Natural killer cell (primary cell): ENCODE results near the gene TAF12. TPM values are rescaled to one million over a fixed set of nuclear protein-coding genes. Genes with fewer than 3 reads are reported as not detected.
"Not testable (repeated sequence)": the region's sequence is repeated elsewhere in the genome, so short reads cannot be mapped to it uniquely, and the experiment has no call there.

Experiments used
- ATAC-seq, 3 donors: fragments of 150-1000 bp in 2 of 3; fragments of 200-7000 bp in 1 of 3; cut with Tn5 transposase; 1 replicate in 1 of 3; 2 replicates in 2 of 3; pipeline ENCODE4 v1.10.0; 2021; ENCODE audit warnings: mild to moderate bottlenecking in 2 of 3, moderate library complexity in 2 of 3
- DNase-seq, 2 donors: peaks; one replicate each; pipeline versions ENCODE4 v3.0.0 to v3.0.0-alpha.2; 2013 to 2021; ENCODE audit warnings: mixed read lengths in 1 of 2
- H3K27ac ChIP-seq: one replicate; pipeline ENCODE4 v1.5.1; 2013; ENCODE audit warnings: mild to moderate bottlenecking, low read length
- H3K27me3 ChIP-seq: one replicate; pipeline ENCODE4 v1.6.1; 2013; ENCODE audit warnings: low read length; ENCODE audit not compliant: control insufficient read depth, insufficient read depth
- H3K36me3 ChIP-seq: one replicate; pipeline ENCODE4 v1.6.1; 2013; ENCODE audit warnings: low read length; ENCODE audit not compliant: control insufficient read depth, insufficient read depth
- H3K4me1 ChIP-seq: one replicate; pipeline ENCODE4 v1.6.1; 2013; ENCODE audit warnings: low read length; ENCODE audit not compliant: control insufficient read depth, insufficient read depth
- H3K4me3 ChIP-seq: one replicate; pipeline ENCODE4 v1.5.1; 2013; ENCODE audit warnings: low read length
- H3K9me3 ChIP-seq: one replicate; pipeline ENCODE4 v1.6.1; 2013; ENCODE audit warnings: low read length; ENCODE audit not compliant: control insufficient read depth, insufficient read depth
- H3K27ac Mint-ChIP-seq, 2 donors: one replicate each; pipeline ENCODE4 v1.8.0; 2022; ENCODE audit warnings: mild to moderate bottlenecking in 2 of 2, mixed read lengths in 2 of 2, moderate library complexity in 1 of 2
- H3K27me3 Mint-ChIP-seq, 2 donors: one replicate each; pipeline ENCODE4 v1.8.0; 2022; ENCODE audit warnings: low read depth in 2 of 2, mixed read lengths in 2 of 2
- H3K36me3 Mint-ChIP-seq: one replicate; pipeline ENCODE4 v1.8.0; 2022; ENCODE audit warnings: mixed read lengths
- H3K4me1 Mint-ChIP-seq, 2 donors: one replicate each; pipeline ENCODE4 v1.8.0; 2022; ENCODE audit warnings: mixed read lengths in 2 of 2
- H3K4me3 Mint-ChIP-seq: one replicate; pipeline ENCODE4 v1.8.0; 2022; ENCODE audit warnings: mild to moderate bottlenecking, moderate library complexity, mixed read lengths
- H3K9me3 Mint-ChIP-seq, 2 donors: one replicate each; pipeline ENCODE4 v1.8.0; 2022; ENCODE audit warnings: mixed read lengths in 2 of 2
- CTCF ChIP-seq: fragments of 200-600 bp; IDR thresholded peaks from one replicate; pipeline ENCODE4 v1.8.0; 2022; ENCODE audit warnings: antibody characterized with exemption
- WGBS: methylation state at CpG from one replicate; pipeline ENCODE4 v1.1.7; 2013; ENCODE audit warnings: missing lambda C conversion rate; ENCODE audit not compliant: insufficient coverage; 5-methylcytosine and 5-hydroxymethylcytosine counted together
- intact Hi-C: fragments of 100-400 bp; cut with micrococcal nuclease; formaldehyde crosslinking; loops from one replicate; pipeline ENCODE4 v1.14.2; 2022
- total RNA-seq, 4 donors: library from RNA; stranded (reverse); fragments of 120-200 nt in 1 of 4; gene quantifications; one replicate each; pipeline versions ENCODE4 v1.2.3 to v1.2.4, GENCODE V29; 2013 to 2022

Gene TAF12
- 10 to 100 TPM; 17.9 to 23.8 (median 23.1) TPM for total RNA-seq
- 41.0 TPM for total RNA-seq (2013)

GRCh38 chr1:28642847-28643635 is at the start of gene TAF12:
TAF12 (minus strand) TSS chr1:28643067; CDS start chr1:28622081, 20,986 bp downstream.
- Histone ChIP-seq H3K4me1 (peaks cover 34% of the 10 kb centered on the region), H3K9me3 (no peaks in the 10 kb centered on the region), H3K27ac (peak within 1 kb of the TSS; percentile 98), H3K27me3 (no peaks in the 10 kb centered on the region), H3K4me3 (peak within 1 kb of the TSS; percentile 71), H3K36me3 (no peaks in the 10 kb centered on the region)
- no peaks in the 10 kb centered on the region for H3K27me3 Mint-ChIP-seq
- peaks cover 36 to 46% of the 10 kb centered on the region in 2 donors for H3K4me1 Mint-ChIP-seq
- ATAC-seq (peak; percentile 78 to 93 (median 85)), DNase-seq (peak; percentile 82 to 98)
- H3K4me3 Mint-ChIP-seq, result peak within 1 kb of the TSS; percentile 100
- peak; percentile 15 for TF ChIP-seq CTCF
- intact Hi-C loops, result loop anchor here (1.0 to 5.0 kb wide), 5 partner anchors 25 to 234 kb away; partner anchors contain the start of genes GMEB1, RCC1 and YTHDF2
- no peaks in the 10 kb centered on the region for H3K9me3 Mint-ChIP-seq
- under 1% methylated on average over 49 of the region's 49 CpGs for WGBS
- H3K27ac Mint-ChIP-seq, result peak within 1 kb of the TSS; percentile 98 to 99
- H3K36me3 Mint-ChIP-seq, result no peaks in the 10 kb centered on the region

GRCh38 chr1:28691627-28692026 is 48.8 kb upstream of the TAF12 start:
- WGBS, result 100% methylated on average over 1 of the region's 1 CpG
- H3K9me3 Mint-ChIP-seq, DNase-seq, H3K27me3 ChIP-seq, H3K27me3 Mint-ChIP-seq, H3K9me3 ChIP-seq, H3K4me3 Mint-ChIP-seq, H3K4me3 ChIP-seq, ATAC-seq, H3K4me1 ChIP-seq, H3K4me1 Mint-ChIP-seq, H3K36me3 Mint-ChIP-seq, H3K27ac ChIP-seq, intact Hi-C loops: not testable (repeated sequence)
- H3K27ac Mint-ChIP-seq, result peak overlapping the region in 1 of 2 donors; percentile 3
- peaks cover 31% of the 10 kb centered on the region for H3K36me3 ChIP-seq

GRCh38 chr1:28684937-28685336 is 42.1 kb upstream of the TAF12 start:
- H3K9me3 Mint-ChIP-seq, result no peaks in the 10 kb centered on the region
- ATAC-seq (no peak), DNase-seq (no peak)
- no peaks in the 10 kb centered on the region for H3K4me1 ChIP-seq
- peaks cover 5 to 9% of the 10 kb centered on the region in 2 donors for H3K4me1 Mint-ChIP-seq
- no peak overlapping the region for H3K4me3 Mint-ChIP-seq
- intact Hi-C loops, result loop anchor here (5.0 kb wide), 1 partner anchor 43 kb away; the partner anchor contains the start of gene TAF12
- H3K27me3 Mint-ChIP-seq, result no peaks in the 10 kb centered on the region
- H3K27me3 ChIP-seq, result no peaks in the 10 kb centered on the region
- WGBS, result 92% methylated on average over 3 of the region's 4 CpGs
- H3K36me3 Mint-ChIP-seq, result no peaks in the 10 kb centered on the region
- H3K9me3 ChIP-seq, result no peaks in the 10 kb centered on the region
- no peak overlapping the region for H3K4me3 ChIP-seq
- no peak overlapping the region for H3K27ac Mint-ChIP-seq
- H3K36me3 ChIP-seq, result peaks cover 32% of the 10 kb centered on the region
- TF ChIP-seq CTCF, result no peak
- no peak overlapping the region for H3K27ac ChIP-seq

- DNase-seq (no peak), ATAC-seq (no peak)
- Mint-ChIP-seq H3K4me3 (no peak overlapping the region), H3K9me3 (no peaks in the 10 kb centered on the region), H3K36me3 (no peaks in the 10 kb centered on the region), H3K27ac (no peak overlapping the region), H3K4me1 (peaks cover 5 to 9% of the 10 kb centered on the region in 2 donors), H3K27me3 (no peaks in the 10 kb centered on the region)
- H3K9me3 ChIP-seq, result no peaks in the 10 kb centered on the region
- H3K27ac ChIP-seq, result no peak overlapping the region
- intact Hi-C loops, result loop anchor here (5.0 kb wide), 1 partner anchor 41 kb away; the partner anchor contains the start of gene TAF12
- TF ChIP-seq CTCF, result no peak
- WGBS, result 95% methylated on average over 6 of the region's 6 CpGs
- H3K4me1 ChIP-seq, result no peaks in the 10 kb centered on the region
- H3K36me3 ChIP-seq, result peaks cover 27% of the 10 kb centered on the region
- no peaks in the 10 kb centered on the region for H3K27me3 ChIP-seq
- H3K4me3 ChIP-seq, result no peak overlapping the region
Observed at GRCh38 chr1:28682840-28683239, 40.0 kb upstream of the TAF12 start.
